Adrenal gland (tissue), 5 donors: Measurements from ENCODE around the gene HIVEP3.

Experiments
- POLR2A ChIP-seq, 2 donors: fragments of 450-650 bp; IDR thresholded peaks; one replicate each; pipeline ENCODE4 v1.6.1; 2017; ENCODE audit warnings: antibody characterized with exemption in 2 of 2, mild to moderate bottlenecking in 2 of 2, moderate library complexity in 1 of 2
- TF ChIP-seq, protein P1 (sequence below), 6 experiments: fragments of 450-650 bp in 4 of 6; fragments of 200-600 bp in 2 of 6; sonication (generic) in 1 of 6; IDR thresholded peaks; 1 replicate in 5 of 6; 2 replicates in 1 of 6; pipeline versions ENCODE4 v1.5.1 to v1.8.0; 2016 to 2021; ENCODE audit warnings: antibody characterized with exemption in 6 of 6, mild to moderate bottlenecking in 2 of 6, moderate library complexity in 1 of 6
- donor health status: DM: no; HTN: no; CAD: no.

DNA sequence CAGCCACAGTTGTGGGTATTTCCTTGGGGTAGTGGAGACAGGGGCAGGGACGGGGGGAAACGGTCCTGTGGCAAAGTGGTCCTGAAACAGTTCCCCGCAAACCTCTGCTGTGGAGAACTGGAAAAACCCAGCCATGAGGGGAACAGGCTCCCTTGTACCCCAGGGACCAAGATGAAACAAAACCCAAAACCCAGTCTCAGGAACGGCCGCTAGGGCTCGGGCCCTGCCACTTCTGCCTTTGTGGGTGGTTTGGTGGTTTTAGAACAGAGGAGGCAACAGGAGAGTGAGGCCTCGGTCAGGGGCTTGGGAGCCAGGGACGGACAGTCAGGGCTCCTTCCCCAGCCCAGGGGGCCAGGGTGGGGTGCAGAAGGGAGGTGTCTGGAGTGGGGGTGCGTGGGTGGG, 409.5 kb downstream of the HIVEP3 start:
- no peak for TF ChIP-seq POLR2A (IDR thresholded peaks at IDR 0.05)
- TF ChIP-seq, protein P1, sequence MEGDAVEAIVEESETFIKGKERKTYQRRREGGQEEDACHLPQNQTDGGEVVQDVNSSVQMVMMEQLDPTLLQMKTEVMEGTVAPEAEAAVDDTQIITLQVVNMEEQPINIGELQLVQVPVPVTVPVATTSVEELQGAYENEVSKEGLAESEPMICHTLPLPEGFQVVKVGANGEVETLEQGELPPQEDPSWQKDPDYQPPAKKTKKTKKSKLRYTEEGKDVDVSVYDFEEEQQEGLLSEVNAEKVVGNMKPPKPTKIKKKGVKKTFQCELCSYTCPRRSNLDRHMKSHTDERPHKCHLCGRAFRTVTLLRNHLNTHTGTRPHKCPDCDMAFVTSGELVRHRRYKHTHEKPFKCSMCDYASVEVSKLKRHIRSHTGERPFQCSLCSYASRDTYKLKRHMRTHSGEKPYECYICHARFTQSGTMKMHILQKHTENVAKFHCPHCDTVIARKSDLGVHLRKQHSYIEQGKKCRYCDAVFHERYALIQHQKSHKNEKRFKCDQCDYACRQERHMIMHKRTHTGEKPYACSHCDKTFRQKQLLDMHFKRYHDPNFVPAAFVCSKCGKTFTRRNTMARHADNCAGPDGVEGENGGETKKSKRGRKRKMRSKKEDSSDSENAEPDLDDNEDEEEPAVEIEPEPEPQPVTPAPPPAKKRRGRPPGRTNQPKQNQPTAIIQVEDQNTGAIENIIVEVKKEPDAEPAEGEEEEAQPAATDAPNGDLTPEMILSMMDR (IDR thresholded peaks at IDR 0.05): no peak
